Measurements from ENCODE around the gene SYTL1. TPM values are rescaled to one million over a fixed set of nuclear protein-coding genes. Genes with fewer than 3 reads are reported as not detected.

SYTL1 gene
- total RNA-seq, 1 donor from 2014 or later = 47.2 TPM

DNA sequence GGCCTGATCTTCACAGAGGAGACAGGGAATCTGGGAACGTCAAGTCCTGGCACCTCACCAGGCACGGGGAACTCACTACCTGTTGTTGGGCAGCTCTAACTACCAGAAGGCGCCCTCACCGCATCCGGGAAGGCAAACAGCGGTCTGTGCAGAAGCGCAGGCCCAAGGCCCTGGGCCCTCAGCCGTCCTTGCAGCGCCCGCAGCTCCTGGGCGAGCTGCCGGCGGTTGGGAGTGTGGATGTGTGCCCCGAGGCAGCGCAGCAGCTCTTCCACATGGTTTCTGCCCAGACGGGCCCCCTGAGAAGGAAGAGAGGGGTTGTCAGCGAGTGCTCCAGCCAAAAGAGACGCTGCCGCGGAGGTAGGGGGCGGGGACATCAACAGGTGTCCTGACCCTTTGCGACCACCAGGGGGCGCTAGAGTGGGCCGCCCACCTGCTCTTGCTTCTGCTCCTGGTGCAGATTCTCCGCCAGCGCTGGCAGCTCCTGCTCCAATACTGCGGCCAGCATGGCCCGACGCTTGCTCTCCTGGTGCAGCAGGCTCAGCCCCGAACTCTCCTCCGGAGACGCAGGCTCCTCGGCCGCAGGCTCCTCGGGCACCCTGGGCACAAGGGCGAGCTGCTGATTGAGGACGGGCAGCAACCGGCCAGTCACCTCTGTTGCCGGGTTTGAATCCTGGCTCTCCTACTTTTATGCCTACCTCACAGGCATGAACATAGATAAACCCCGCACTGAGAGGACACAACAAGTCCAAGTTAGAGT lies 15.6 kb downstream of the SYTL1 start:
- TF ChIP-seq, protein P1, sequence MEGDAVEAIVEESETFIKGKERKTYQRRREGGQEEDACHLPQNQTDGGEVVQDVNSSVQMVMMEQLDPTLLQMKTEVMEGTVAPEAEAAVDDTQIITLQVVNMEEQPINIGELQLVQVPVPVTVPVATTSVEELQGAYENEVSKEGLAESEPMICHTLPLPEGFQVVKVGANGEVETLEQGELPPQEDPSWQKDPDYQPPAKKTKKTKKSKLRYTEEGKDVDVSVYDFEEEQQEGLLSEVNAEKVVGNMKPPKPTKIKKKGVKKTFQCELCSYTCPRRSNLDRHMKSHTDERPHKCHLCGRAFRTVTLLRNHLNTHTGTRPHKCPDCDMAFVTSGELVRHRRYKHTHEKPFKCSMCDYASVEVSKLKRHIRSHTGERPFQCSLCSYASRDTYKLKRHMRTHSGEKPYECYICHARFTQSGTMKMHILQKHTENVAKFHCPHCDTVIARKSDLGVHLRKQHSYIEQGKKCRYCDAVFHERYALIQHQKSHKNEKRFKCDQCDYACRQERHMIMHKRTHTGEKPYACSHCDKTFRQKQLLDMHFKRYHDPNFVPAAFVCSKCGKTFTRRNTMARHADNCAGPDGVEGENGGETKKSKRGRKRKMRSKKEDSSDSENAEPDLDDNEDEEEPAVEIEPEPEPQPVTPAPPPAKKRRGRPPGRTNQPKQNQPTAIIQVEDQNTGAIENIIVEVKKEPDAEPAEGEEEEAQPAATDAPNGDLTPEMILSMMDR (IDR thresholded peaks at IDR 0.05; ENCODE audit: insufficient read depth, low read length, poor library complexity, severe bottlenecking) = peak; percentile 98
- Histone ChIP-seq H3K36me3 (ENCODE audit: control insufficient read depth, insufficient read depth, low read length) (peaks cover 2% of the 10 kb centered on the region), H3K4me3 (ENCODE audit: low read depth, low read length) (no peak overlapping the region), H3K27me3 (ENCODE audit: control insufficient read depth, insufficient read depth, low read length) (peaks cover 2% of the 10 kb centered on the region)
- no peak for DNase-seq (ENCODE audit: low read depth)

DNA sequence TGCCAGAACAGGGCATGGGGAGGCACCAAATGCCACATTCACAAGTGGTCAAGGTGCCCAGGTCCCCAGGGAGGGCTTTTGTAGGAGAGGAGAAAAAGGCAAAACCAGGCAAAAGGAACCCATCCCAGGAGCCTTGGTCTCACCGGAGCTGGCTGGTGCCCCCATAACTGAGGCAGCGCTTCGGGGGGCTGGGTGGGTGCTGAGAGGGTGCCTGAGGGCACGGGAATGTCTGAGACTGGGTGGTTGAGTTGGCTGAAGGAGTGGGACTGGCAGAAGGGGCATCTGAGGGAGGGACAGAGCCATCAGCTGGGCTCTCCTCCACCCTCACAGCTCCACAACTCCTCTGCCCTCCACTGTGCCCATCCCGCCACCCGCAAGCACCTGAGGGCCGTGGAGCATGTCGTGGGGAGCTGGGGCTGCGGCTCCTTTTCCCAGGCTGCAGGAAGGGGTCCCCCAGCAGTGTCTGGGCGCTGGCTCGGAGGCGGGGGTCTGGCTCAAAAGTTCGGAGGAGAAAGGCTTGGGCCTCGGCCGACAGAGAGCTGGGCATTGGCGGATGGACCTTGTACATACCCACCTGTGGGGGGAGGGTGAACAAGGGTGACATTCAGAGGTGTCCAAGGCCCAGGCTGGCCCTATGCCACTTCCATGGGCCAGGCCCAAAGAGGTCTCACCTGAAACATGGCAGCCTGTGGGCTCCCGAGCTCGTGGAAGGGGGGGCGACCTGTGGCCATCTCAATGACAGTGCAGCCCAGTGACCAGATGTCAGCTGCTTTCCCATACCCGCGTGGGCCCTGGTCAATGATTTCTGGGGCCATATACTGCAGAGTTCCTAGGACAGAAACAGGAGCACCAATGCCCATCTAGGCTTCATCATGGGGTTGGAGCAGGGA lies 16.5 kb downstream of the SYTL1 start:
- no peak for DNase-seq (ENCODE audit: low read depth)
- TF ChIP-seq, protein P1 (IDR thresholded peaks at IDR 0.05; ENCODE audit: insufficient read depth, low read length, poor library complexity, severe bottlenecking) = no peak
- Histone ChIP-seq H3K4me3 (ENCODE audit: low read depth, low read length) (no peak overlapping the region), H3K27me3 (ENCODE audit: control insufficient read depth, insufficient read depth, low read length) (peaks cover 2% of the 10 kb centered on the region), H3K36me3 (ENCODE audit: control insufficient read depth, insufficient read depth, low read length) (peaks cover 2% of the 10 kb centered on the region)

DNA sequence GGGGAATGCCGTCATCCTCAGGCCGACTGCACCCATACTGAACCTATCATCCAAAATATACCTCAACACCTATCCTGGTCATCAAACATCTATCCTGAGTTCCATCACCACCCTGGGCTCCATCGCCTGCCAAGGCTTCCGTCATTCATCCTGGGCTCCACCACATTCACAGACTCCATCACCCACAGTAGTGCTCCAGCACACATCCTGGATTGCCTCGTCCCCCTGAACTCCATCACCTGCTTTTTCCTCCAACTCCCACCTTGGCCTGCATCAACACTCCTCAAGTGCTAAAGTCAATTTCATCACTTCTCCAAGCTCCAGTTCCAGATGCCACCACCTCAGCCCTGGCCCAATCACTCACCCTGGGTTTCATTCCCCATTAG lies 17.1 kb downstream of the SYTL1 start:
- TF ChIP-seq, protein P1 (IDR thresholded peaks at IDR 0.05; ENCODE audit: insufficient read depth, low read length, poor library complexity, severe bottlenecking) = no peak
- DNase-seq (ENCODE audit: low read depth) = no peak
- peaks cover 2% of the 10 kb centered on the region for H3K27me3 ChIP-seq (ENCODE audit: control insufficient read depth, insufficient read depth, low read length)
- H3K36me3 ChIP-seq (ENCODE audit: control insufficient read depth, insufficient read depth, low read length) = peaks cover 2% of the 10 kb centered on the region
- no peak overlapping the region for H3K4me3 ChIP-seq (ENCODE audit: low read depth, low read length)

DNA sequence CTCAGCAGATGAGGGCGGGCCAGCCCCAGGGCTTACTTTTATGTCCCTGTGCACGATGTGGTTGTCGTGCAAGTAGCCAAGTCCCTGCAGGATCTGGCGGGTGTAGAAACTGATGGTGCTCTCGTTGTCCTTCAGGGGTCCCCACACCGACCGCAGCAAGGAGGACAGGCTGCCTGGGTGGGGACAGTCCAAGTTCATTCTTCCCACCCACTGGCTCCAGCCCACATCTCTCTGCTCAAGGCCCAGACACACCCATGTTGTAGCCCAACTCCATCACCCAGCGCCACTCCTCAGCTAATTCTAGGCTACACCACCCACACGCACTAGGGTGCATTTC lies 18.0 kb downstream of the SYTL1 start:
- TF ChIP-seq, protein P1 (IDR thresholded peaks at IDR 0.05; ENCODE audit: insufficient read depth, low read length, poor library complexity, severe bottlenecking) = no peak
- DNase-seq (ENCODE audit: low read depth) = no peak
- peaks cover 3% of the 10 kb centered on the region for H3K36me3 ChIP-seq (ENCODE audit: control insufficient read depth, insufficient read depth, low read length)
- H3K27me3 ChIP-seq (ENCODE audit: control insufficient read depth, insufficient read depth, low read length) = peaks cover 2% of the 10 kb centered on the region
- no peak overlapping the region for H3K4me3 ChIP-seq (ENCODE audit: low read depth, low read length)

DNA sequence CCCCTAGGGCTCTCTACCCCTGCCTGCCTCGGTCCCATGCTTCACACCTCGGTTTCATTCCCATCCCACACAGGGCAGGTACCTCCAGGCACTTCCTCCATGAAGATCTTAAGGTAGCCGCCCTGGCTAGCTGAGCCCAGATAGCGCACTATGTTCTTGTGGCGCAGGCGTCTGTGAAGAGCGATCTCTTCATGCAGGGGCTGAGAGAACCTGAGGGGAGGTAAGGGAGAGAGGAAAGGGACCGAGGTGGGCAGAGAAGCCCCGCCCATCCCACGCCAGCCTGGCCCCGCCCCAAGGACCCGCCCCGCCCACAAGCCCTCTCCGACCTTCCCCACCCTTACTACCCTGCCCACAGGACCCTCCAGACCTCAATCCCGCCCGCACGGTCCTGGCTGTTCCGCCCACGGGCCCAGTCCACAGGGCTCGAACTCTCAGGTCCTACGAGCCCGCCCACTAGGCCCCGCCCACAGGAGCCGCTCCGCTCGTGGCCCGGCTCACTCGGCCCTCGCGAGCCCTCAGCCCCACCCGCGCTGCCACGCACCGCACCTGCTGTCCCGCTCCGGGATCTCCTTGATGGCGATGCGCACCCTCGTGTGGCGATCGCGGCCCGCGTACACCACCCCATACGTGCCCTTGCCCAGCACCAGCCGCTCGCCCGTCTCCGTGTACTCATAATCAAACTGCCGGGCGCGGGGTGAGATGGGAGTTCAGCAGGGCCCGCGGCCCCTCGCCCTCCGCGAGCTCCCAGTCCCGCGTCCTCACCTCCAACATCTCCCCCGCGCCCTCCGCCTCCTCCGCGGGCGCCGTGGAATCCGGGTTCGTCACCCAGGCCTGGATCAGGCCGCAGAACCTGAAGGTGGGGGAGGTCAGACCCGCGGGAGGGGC lies 18.6 kb downstream of the SYTL1 start:
- peaks cover 2% of the 10 kb centered on the region for H3K27me3 ChIP-seq (ENCODE audit: control insufficient read depth, insufficient read depth, low read length)
- DNase-seq (ENCODE audit: low read depth) = no peak
- TF ChIP-seq, protein P1 (IDR thresholded peaks at IDR 0.05; ENCODE audit: insufficient read depth, low read length, poor library complexity, severe bottlenecking) = no peak
- peak overlapping the region; percentile 27 for H3K4me3 ChIP-seq (ENCODE audit: low read depth, low read length)
- peaks cover 3% of the 10 kb centered on the region for H3K36me3 ChIP-seq (ENCODE audit: control insufficient read depth, insufficient read depth, low read length)
